ENCODE results near the gene DCAF4L1.

DCAF4L1 gene

DNA sequence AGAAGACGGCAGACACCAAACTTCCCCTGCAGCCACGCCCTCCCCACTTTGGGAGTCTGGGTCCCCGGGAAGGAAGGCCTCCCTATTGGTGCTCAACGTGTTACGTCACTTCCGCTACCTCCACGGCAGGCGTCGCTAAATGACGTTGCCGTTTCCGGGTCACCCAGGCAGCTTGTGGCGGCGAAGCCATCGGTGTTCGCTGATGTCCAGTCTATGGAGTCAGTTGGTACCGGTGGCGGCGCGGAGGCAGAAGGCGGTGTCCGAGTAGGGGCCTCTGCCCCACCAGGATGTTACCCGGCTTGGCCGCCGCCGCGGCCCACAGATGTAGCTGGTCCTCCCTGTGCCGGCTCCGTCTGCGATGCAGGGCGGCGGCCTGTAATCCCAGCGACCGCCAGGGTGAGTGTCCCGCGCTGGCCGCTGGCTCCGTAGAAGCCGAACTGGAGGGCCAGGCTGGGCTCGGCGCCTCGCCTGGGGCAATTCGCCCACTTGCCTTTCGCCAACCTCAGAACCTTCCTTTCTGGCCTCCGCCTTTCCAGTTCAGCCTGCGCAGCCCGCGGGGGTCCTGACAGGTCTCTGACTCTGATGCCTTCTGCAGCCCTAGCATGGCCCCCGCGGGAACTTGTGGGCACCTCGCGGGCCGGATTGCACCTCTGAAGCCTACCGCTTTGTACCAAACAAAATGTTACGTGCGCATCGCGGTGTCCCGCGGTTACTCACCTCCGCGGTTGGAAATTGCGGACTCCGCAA, 9.0 kb downstream of the DCAF4L1 start, which contains the start of gene SLC30A9:
TSS of gene SLC30A9 (plus strand) at position 166 of the 747 bp plus-strand sequence. CDS start at position 288, 122 bp downstream.
- DNase-seq = peak; percentile 97

DNA sequence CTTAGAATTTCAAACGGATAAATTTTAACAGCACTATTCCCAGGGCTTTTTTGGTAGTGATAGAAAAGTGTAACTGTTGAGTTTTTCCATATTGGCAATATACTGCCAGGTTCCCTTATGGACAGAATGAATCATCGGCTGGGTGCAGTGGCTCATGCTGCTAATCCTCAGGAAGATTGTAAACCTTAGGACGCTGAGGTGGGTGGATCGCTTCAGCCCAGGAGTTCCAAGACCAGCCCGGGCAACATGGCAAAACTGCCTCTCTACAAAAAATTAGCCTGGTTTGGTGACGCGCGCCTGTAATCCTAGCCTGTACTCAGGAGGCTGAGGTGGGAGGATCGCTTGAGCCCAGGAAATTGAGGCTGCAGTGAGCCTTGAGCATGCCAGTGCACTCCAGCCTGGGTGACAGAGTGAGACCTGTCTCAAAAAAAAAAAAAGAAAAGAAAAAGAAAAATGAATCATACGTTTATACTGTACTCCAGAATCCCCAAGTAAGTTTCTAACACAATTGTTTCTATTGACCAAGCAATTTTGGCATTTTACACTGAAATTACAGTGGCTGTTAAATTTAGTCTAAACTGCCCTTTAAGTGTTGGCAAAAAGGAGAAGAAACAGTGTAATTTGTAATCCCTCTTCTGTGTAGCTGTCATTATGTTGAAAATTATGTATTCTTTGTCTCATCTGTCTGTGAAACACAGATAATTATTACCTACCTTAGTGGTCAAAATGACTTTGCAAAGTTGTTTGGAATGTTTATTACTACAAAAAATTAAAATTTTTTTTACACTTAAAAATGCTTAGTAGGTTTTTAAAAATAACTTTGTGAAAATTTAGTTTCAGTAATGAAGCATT, 10.6 kb downstream of the DCAF4L1 start:
- DNase-seq = peak; percentile 9

DNA sequence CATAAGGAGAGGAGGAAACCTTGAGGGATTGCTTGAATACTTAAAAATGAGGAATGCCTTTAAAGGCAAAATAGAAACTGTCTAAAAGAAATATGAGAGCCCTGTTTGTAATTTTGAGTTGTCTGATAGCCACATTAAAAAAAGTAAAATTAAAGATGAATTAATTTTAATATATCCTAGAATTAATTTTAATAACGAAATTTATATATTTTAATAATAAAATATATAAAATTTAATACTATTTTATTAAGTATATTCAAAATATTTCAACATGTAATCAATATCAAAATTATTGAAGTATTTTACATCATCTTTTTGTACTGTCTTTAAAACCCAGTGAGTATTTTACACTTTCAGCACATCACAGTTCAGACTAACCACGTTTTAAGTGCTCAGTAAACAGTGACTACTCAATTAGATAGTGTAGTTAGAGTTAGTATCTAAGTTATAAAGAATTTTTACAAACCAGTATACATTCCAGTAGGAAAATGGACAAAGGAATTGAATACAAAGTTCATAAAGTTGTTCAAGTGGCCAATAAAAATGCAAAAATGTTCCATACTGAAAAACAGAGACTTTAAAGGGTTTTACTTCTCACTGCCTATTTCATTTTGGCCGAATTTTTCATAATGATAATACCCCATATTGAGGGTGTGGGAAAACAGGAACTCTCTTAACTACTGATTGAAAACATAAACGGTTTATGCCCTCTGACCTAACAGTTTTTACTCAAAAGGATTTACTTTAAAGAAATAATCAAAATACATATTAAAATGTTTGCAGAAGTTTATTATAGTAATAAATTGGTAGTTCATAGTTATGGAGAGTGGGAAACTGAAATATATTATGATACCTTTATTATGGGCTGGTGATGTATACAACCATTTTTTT, 11.7 kb downstream of the DCAF4L1 start:
- DNase-seq = no peak

DNA sequence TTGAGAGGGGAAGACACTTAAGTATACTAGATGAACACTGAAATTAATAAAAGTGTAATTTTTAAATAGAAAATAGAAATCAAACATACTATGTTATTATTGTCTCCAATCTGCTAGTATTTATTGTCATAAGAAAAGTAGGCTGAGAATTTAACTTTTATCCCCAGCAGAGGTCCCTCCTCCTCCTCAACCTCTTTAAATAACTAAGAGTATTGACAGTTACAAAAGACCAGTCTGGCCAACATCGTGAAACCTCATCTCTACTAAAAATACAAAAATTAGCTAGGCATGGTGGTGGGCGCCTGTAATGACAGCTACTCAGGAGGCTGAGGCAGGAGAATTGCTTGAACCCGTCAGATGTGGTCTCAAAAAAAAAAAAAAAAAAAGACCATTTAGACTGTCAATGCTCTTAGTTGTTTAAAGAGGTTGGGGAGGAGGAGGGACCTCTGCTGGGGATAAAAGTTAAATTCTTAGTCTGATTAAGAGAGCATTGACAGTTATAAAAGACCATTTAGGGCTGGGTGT, 13.0 kb downstream of the DCAF4L1 start:
- peak; percentile 28 for DNase-seq

DNA sequence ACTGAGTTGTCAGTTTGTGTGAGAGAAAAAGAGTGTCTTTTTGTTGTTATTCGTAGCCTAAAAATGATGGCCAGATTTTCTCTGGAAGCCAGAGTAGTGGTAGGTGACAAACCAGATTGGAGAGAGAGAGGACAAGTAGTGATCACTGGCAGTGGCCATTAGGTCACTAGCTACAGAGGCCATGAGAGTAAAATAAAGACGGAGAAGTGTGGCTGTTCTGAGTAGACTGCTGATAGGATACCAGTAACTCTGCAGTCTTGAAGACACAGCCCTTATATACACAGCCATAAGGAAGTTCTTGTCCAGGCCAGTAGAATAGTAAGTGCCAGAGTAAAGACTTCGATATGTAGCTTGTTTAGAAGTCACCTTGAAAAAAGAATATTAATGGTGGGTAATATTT, 16.5 kb downstream of the DCAF4L1 start:
- no peak for DNase-seq

DNA sequence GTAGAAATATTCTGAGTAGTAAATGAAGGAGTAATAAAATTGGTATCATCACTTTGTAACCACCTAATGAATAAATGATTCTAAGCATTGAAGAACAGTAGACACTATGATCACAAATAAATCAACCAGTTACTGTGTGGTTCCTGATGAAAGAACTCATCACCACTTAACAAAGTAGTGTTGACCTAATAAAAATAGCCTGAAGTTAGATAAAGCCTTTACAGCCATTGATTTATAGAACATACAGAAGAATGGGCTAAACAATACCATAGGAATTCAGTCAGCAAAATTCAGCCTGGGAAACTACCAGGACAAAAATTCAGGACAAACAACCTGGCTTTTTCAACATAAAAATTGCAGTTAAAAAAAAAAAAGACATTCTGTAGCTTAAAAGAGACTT, 17.8 kb downstream of the DCAF4L1 start:
- DNase-seq = no peak

DNA sequence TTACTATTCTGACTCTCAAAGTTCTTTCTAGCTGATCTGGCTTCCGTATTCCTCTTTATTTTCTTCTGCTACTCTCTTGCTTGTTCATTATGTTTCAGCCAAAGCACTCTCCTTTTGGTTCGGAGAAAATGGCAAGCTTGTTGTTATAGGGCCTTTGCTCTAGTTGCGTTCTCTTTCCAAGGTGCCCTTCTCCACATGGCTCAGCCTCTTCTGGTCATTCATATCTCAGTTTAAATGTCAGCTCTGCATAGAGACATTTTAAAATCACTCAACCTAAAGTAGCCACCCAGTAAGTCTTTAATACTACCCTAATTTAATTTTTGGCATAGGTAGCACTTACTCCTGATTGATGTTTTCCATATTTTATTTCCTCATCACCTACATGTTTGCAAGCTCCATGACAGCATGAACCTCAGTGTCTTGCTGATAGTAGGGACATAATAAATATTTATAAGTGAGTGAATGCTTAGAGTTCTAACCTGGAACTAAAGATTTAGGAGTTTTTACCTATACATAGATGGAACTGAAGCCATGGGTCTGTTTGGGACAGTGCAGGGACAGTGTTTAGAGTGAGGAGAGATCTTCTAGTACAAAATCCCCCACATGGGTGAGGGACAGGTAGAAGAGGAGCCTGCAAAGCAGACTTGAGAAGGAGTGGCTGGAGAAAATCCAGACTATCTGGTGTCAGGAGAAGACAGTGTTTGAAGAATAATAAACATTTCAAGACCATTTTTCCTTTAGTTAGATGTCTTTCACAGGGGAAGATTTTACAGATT, 26.6 kb downstream of the DCAF4L1 start:
- DNase-seq = no peak

DNA sequence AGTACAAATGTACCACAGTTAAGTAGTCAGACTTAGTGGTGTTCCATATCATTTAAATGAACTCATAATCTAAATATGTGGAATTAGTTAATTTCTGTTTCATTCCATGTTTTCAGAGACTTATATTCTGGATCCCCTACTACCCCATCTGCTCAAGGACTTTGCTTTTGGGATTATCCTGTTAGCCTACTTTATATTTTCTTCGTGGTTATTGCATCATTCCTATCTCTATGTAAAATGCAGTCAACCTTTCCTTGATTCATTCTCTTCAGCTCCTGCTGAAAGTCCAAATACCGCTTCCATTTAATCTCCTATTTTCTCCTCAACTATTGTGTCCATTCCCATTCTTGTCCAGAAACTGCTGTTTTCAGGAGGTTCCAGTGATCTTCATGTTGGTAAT, 33.9 kb downstream of the DCAF4L1 start:
- no peak for DNase-seq

DNA sequence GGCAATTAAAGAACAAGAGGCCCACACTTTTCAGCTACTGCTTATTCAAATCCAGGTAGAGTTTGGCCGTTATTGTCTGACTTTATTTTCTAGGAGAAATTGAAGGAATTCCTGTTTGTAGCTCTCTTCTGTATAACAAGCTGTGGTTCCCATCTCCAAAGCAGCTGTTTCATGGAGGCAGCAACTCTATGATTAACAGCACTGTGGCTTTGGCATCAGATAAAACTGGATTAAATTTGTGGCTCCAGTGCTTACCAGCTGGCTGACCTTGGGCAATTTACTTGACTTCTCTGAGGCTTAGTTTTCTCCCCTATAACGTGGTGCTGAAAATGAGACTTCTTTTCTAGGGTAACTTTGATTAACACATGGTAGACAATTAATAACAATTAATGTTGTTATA, 36.9 kb downstream of the DCAF4L1 start:
- DNase-seq = peak; percentile 20

Data from hematopoietic multipotent progenitor cell treated with erythropoietin and hydrocortisone succinate and interleukin-3 and kit ligand, for 8 days (in vitro differentiated cells).